Endometrium (tissue), 2 donors: ENCODE data around the gene KCTD5.

Experiments used
- FAIRE-seq: peaks from 2 replicates; lab custom pipeline; 2012; peaks lifted over from hg19 to GRCh38; lab: Jason Lieb, UNC
- donor health status: control.
- donor health status: control.

KCTD5 gene

GRCh38 chr16:2697401-2697948, 15.2 kb downstream of the KCTD5 start:
- FAIRE-seq = no peak

DNA sequence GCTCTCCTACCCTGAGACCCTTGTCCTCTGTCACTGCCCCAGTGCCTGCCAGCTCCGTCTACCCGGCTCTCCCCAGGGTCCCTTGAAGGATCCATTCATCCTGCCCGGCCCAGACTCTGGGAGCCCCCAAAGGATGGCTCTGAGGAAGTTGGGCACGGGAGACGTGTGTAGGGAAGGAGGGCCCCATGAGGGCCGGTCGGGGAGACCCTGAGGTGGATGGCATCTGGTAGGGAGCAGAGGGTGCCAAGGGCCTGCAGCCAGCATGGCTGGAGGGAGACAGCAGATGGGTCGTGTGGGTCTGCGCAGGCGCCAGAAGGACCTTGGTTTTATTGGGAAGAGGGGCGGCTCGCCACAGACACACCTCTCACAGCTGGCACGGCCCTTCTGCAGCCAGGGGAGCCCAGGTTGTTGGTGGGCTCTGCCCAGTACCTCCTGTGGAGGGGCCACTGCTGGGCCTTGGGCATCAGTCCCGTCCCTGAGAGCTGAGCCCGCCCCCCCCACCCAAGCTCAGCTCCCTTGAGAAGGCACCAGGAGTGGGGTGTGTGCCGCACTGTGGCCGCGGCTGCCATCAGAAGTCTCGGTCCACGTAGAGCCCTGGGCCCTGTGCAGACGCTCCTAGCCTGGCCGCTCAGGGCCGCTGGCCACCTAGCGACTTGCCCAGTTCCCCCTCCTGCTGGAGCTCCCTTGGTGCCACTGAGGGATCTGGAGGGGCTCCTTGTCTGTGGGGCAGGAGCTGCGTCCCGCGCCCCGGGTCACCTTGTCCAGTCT, 16.0 kb downstream of the KCTD5 start:
- FAIRE-seq = no peak

GRCh38 chr16:2698965-2699750, 16.8 kb downstream of the KCTD5 start:
- no peak for FAIRE-seq

DNA sequence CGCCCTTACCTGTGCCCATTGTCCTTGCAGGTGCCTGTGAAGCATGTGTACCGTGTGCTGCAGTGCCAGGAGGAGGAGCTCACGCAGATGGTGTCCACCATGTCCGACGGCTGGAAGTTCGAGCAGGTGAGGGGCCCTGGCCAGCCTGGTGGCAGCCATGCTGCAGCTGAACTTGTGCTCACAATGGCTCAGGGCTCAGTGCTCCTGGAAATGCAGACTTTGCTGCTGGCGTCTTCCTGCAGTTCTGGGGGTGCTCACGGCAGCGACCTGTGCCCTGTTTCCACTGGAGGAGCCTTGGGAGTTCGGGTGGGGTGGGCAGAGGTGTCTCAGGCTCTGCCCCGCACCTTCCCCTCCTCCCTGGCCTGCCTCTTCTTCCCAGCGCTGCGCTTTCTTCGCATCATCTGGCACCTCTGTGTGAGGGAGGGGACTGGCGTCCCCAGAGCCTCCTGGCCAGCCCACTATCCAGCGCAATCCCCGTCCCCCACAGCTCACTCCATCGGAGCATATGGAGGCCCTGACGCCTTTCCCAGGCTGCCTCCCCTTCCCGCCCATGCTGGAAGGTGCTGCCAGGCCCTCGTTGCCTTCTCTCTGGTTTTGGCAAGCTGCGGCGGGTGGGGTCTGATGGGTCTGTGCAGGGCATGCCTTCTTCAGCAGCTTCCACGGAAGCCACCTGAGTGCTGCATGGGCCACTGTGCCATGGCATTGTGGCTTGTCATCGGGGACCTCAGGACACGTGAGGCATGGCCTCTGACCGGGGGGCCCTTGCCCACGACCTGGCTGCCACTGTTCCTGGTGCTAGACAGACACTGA, 17.7 kb downstream of the KCTD5 start:
- no peak for FAIRE-seq

- FAIRE-seq = no peak
Observed at GRCh38 chr16:2700786-2701185, 18.5 kb downstream of the KCTD5 start.

DNA sequence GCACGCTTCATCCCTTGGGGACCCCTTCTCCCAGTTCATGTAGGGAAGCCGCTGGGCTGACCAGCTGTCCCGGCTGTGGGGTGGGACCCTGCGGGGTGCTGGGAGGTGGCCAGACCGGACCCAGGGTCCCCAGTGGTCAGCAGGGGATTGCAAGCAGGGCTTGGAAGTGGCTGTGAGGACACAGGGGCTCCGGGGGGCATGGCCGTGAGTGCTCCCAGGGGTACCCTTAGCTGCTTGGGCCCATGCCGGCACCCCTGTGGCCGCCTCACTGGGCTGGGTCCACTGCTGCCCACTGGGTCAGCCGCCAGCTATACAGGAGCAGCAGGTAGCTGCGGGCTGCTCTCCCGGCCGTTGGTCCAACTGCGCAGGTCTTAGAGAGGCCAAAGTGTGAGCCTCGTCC, 18.9 kb downstream of the KCTD5 start:
- FAIRE-seq = no peak

DNA sequence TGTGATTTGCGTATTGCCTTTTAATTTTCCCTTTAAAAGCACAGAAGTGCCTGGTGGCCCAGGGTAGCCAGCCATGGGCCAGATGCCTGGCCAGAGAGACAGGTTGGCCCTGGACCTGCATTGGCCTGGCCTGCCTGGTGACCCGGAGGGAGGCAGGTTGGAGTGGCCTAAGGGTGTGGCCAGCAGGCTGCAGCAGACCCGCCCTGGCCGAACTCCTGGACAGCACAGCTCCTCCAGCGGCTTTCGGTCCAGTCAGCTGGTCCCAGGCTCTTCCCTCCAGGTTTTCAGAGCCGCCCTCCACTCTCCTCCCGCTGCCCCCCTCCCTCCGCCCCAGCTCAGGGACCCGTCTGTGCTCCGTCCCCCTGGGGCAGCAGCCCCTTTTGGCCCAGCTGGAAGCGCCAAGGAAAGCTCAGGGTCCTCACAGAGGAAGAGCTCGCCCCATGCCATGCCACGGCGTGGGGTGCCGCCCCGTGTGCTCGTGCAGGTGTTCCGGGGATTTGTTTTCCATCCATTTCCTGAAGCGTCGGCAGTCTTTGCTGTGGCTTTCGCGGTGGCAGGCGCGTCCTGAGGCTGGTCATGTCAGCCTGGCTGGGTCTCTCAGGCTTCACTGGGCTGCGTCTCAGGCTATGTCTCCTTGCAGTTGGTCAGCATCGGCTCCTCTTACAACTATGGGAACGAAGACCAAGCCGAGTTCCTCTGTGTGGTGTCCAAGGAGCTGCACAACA, 19.6 kb downstream of the KCTD5 start:
- no peak for FAIRE-seq

DNA sequence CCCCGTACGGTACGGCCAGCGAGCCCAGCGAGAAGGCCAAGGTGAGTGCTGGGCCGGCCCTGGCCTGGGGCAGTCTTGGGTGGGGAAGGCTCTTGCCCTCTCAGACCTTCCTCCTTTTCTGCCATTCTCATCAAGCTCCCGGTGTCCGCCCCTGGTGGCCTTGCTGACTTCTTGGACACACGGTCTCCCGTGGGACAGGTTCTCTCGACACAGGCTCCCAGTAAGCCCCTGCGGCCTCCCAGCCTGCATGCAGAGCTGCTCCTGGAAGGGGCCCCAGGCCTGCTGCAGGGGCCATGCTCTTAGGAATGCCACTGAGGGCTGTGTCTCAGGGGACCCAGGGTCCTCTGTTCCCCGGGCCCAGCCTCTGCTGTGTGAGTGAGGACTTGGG, 20.1 kb downstream of the KCTD5 start:
- FAIRE-seq = no peak

- no peak for FAIRE-seq
Observed at GRCh38 chr16:2702871-2703745, 20.8 kb downstream of the KCTD5 start.

- FAIRE-seq = no peak
Observed at GRCh38 chr16:2704166-2704982, 22.1 kb downstream of the KCTD5 start.

GRCh38 chr16:2704983-2705275, 22.6 kb downstream of the KCTD5 start:
- no peak for FAIRE-seq

GRCh38 chr16:2705351-2705750, 23.0 kb downstream of the KCTD5 start:
- FAIRE-seq = no peak

DNA sequence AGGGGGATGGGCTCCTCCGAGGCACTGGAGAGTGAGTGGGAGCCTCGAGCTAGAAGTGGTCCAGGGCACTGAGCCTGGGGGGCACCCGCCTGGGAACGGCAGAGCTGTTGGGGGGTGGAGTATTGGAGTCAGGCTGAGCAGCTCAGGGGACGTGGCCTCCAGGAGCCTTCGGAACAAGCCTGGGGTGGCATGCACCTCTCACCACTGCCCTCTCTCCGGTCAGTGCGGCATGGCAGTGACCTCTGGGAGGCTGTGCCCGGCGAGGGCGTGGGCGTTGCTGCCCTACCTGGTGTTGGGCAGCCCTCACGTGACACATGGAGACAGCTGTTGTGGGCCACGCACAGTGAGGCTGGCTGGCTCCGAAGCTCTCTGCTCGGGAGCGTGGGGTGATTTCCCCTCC, 23.8 kb downstream of the KCTD5 start:
- FAIRE-seq = no peak

DNA sequence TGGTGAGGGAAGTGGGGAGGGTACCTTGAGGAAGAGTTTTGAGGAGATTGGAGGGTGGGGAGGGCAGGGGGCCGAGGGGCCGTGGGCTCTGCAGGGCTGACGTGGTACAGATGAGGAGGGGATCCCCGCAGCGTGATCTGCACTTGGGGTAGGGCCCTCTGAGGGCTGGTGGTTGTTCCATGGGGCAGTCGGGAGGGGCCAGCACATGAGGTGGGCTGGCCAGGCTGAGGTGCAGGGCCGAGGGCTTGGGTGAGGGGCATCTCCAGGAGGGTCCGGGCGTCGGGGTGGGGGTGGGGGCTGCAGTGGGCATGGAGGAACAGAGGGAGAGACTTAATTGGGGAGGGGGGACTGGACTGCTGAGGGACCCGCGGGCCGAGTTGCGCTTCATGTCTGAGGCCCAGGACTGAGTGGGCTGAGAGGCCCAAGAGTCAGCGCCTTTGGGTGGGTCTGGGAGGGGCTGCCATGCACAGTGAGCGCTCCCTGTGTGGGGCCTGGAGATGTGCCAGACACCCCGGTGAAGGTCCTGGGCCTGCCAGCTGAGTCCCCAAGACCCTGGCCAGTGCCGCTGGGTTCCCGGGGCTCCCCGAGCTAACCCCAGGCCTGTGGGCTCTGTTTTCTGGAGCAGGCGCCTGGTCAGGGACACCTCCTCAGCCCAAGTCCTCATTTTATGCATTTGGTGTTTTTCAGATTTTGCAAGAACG, 24.4 kb downstream of the KCTD5 start:
- FAIRE-seq = no peak

- FAIRE-seq = no peak
Observed at GRCh38 chr16:2707368-2708289, 25.3 kb downstream of the KCTD5 start.

DNA sequence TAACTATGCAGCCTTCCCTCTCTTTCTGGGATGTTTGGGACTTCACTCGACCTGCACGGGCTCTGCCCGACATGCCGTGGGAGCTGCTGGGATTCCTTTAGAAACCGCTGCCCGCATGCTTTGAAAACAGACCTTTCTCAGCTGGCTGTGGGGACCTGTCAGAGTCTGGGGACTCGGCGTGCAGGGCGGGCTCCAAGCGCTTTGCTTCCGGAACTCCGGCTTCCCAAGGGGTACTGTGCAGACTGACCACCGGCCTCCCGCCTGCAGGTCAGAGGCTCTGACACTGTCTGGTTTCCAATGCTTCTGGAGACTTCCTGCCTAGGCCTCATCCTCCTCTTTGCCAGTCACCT, 25.9 kb downstream of the KCTD5 start:
- FAIRE-seq = no peak

GRCh38 chr16:2708955-2709587, 26.7 kb downstream of the KCTD5 start:
- FAIRE-seq = no peak

DNA sequence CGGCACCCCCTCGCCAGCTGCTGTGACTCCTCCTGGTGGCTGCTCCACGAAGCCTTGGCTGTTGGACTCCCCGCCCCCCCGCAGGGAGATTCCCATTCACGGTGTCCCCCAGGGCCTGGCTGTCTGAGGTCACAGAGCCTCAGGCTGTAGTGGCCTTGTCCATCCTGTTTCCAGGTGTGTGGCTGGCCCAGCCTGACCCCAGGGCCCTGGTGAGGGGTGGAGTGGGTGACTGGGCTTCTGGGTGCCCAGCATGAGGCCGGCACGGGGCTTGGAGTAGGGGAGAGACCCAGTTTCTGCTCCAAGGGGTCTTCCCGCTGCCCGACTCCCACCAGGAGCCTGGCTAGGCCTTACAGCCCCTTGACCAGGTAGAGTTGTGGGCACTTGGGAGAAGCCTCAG, 27.3 kb downstream of the KCTD5 start:
- FAIRE-seq = no peak
